ENCODE results near the gene SPATA18. TPM values are rescaled to one million over a fixed set of nuclear protein-coding genes. Genes with fewer than 3 reads are reported as not detected.

Gene SPATA18
- total RNA-seq, 2 experiments from 2014 or later: 0.26 to 0.34 TPM

DNA sequence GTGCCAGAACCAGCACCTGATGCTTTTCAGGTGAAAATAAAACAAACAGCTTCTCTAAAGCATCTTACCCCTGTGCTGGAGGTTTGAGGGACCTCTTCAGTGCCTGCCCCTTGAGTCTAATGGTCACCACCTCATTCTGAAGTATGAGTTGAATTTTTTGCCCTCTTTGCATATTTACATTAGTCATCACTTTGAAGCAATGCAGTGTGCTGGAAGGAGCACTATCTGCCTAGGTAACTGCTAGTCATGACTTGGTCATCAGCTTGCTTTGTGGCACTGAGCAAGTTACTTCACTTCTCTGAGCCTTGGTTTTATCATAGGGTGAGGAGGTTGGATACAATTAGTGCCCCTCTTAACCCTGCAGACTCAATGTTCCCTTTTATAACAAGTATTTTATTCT is 44.9 kb downstream of the SPATA18 start:
- no peak overlapping the region for H3K4me3 Mint-ChIP-seq
- H3K4me1 Mint-ChIP-seq (ENCODE audit: low read depth): no peaks in the 10 kb centered on the region
- H3K36me3 Mint-ChIP-seq (ENCODE audit: low read depth): no peaks in the 10 kb centered on the region
- ChIA-PET CTCF (interaction anchor here (1.2 kb wide), 1 partner anchor 13 kb away, joined by 4 read pairs; no protein-coding TSS in a partner anchor), POLR2A (no interaction called here)
- H3K9me3 Mint-ChIP-seq (ENCODE audit: insufficient read depth): no peaks in the 10 kb centered on the region
- ATAC-seq: no peak
- no peak overlapping the region for H3K27ac Mint-ChIP-seq
- peaks cover 4% of the 10 kb centered on the region for H3K27me3 Mint-ChIP-seq (ENCODE audit: low read depth)
- DNase-seq: no peak

DNA sequence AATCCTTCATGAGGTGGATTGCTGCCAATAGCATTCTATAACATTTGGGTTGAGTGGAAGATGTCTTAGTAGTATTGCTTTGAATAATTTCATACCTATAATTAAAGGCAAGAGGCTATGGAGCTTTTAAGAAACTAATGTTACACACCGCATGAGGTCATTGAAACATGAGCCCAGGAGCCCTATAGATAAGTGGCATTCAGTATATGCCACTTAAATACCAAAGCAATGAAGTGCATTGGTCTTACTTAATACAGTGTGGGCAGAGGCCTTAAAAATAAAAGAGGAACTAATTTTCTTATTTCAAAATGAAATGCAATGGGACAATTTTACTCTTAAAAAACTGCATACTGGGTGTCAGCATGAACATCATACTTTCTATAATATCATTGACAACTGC is 47.5 kb downstream of the SPATA18 start:
- no peak overlapping the region for H3K4me3 Mint-ChIP-seq
- peaks cover 2% of the 10 kb centered on the region for H3K27me3 Mint-ChIP-seq (ENCODE audit: low read depth)
- ChIA-PET CTCF (no interaction called here), POLR2A (no interaction called here)
- no peaks in the 10 kb centered on the region for H3K4me1 Mint-ChIP-seq (ENCODE audit: low read depth)
- no peaks in the 10 kb centered on the region for H3K9me3 Mint-ChIP-seq (ENCODE audit: insufficient read depth)
- no peak overlapping the region for H3K27ac Mint-ChIP-seq
- ATAC-seq: no peak
- H3K36me3 Mint-ChIP-seq (ENCODE audit: low read depth): no peaks in the 10 kb centered on the region
- no peak for DNase-seq

DNA sequence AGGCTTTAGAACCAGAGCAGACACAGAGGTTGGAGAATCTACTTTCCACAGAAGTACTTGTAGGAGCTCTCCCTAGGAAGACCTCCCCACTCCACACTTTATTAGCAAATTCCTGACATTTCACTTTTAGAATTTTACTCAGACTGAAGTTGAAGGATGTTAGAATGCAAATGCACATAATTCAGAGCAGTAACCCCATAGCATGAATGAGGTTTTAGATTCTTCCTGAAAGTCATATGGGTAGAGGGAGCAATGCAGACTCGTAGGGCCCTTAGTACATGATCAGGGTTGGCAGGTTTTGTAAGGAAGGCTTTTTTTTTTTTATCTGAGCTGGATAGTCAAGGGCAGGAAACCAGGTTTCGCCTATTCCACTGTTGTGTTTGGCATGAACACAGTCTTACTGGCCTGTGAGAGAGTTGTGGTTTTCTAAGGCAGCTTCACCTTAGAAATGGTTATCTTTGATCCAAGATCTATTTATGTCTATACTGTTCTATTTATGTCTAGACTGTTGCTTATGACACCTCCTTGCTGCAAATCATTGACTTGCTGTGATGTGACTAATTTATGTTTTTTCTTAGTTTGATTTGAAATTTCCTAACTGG is 48.9 kb downstream of the SPATA18 start:
- ATAC-seq: no peak
- POLR2A ChIA-PET: no interaction called here

DNA sequence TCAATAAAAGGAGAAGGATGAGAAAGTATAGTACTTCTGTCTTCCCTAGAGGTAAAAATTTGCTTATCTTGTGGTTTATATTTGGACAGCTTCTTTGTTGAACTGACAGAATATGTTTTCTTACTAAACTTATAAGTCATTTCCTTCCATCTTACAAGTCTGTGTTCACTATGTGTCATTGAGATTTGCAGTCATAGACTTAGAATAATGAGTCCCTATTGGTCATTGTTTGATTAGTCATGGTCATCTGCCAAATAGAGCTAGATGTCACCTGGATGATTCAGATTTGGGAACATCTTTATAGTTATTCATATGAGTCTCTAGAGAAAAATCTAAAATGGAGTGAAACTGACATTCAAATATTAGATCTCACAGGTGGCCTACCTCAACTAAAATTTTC is 51.5 kb downstream of the SPATA18 start:
- Mint-ChIP-seq H3K27me3 (ENCODE audit: low read depth) (peaks cover 2% of the 10 kb centered on the region), H3K9me3 (ENCODE audit: insufficient read depth) (no peaks in the 10 kb centered on the region)
- DNase-seq: no peak

More for the DNA sequence above, 48.9 kb downstream of the SPATA18 start:
- Mint-ChIP-seq H3K4me3 (no peak overlapping the region), H3K36me3 (ENCODE audit: low read depth) (no peaks in the 10 kb centered on the region), H3K4me1 (ENCODE audit: low read depth) (no peaks in the 10 kb centered on the region), H3K27me3 (ENCODE audit: low read depth) (peaks cover 2% of the 10 kb centered on the region), H3K27ac (no peak overlapping the region), H3K9me3 (ENCODE audit: insufficient read depth) (no peaks in the 10 kb centered on the region)
- CTCF ChIA-PET: no interaction called here
- no peak for DNase-seq

DNA sequence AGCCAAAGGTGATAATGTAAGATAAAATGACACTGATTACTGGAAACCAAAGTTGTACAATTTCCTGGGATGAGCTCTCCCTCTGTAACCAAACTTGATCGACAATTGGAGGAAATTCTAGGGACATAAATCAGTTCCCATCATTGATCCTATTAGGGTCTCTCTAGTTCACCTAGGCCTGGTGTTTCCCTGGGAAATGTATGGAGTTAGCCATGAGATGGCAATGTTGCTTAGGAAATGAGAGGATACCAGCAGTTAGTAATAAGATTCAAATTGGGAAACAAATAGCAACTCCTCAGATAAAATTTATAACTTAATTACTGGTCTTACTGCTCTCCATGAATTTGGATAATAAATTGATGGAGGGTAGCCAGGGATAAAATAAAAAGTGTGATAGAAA is 52.2 kb downstream of the SPATA18 start:
- no peaks in the 10 kb centered on the region for H3K36me3 Mint-ChIP-seq (ENCODE audit: low read depth)

More for the DNA sequence above, 51.5 kb downstream of the SPATA18 start:
- ChIA-PET CTCF (no interaction called here), POLR2A (no interaction called here)
- no peak for ATAC-seq
- Mint-ChIP-seq H3K36me3 (ENCODE audit: low read depth) (no peaks in the 10 kb centered on the region), H3K27ac (no peak overlapping the region), H3K4me1 (ENCODE audit: low read depth) (no peaks in the 10 kb centered on the region), H3K4me3 (no peak overlapping the region)

DNA sequence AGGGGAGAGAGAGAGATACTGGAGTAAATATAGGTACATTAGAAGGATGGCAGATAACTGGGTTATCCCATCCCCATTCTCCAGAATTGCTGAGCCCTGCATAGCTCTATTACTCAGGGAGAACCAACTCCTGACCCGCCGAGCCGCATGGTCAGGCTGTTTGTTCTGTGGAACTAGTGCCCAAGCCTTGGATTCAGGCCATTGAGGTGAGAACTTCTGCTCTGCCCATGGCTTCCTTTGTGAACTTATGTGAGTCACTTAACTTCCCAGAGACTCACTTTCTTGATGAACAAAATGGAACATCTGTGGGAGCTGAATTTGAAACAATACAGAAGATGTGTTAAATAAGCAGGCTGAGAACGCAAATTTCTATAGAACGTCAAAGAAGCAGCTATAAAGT is 54.2 kb downstream of the SPATA18 start:
- no peaks in the 10 kb centered on the region for H3K27me3 Mint-ChIP-seq (ENCODE audit: low read depth)
- POLR2A ChIA-PET: no interaction called here

More for the DNA sequence above, 52.2 kb downstream of the SPATA18 start:
- Mint-ChIP-seq H3K9me3 (ENCODE audit: insufficient read depth) (no peaks in the 10 kb centered on the region), H3K27me3 (ENCODE audit: low read depth) (peaks cover 2% of the 10 kb centered on the region), H3K4me3 (no peak overlapping the region), H3K27ac (no peak overlapping the region), H3K4me1 (ENCODE audit: low read depth) (no peaks in the 10 kb centered on the region)
- DNase-seq (no peak), ATAC-seq (no peak)
- ChIA-PET CTCF (no interaction called here), POLR2A (no interaction called here)

DNA sequence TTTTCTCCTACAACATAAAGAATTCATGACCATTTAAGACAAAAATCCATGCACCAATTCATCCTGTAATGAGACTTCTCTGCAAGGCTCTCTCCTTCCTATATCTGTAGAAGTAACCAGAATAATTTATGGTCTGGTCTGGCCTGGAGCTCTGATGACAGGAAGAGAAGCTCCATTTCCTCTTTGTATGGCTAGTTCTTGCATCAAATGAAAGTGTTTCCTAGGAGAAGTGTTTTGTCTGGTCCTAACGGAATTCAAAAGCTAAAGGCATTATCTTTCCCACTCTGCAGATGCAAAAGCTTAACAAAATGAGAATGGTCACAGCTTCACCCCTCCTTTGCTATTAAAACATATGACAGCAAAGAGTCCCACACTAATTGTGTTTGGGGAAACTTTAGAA is 55.1 kb downstream of the SPATA18 start:
- no peaks in the 10 kb centered on the region for H3K9me3 Mint-ChIP-seq (ENCODE audit: insufficient read depth)
- H3K4me1 Mint-ChIP-seq (ENCODE audit: low read depth): no peaks in the 10 kb centered on the region
- ATAC-seq: no peak
- CTCF ChIA-PET: no interaction called here
- no peak overlapping the region for H3K4me3 Mint-ChIP-seq
- H3K27me3 Mint-ChIP-seq (ENCODE audit: low read depth): no peaks in the 10 kb centered on the region
- no peak overlapping the region for H3K27ac Mint-ChIP-seq
- H3K36me3 Mint-ChIP-seq (ENCODE audit: low read depth): no peaks in the 10 kb centered on the region
- no peak for DNase-seq
- POLR2A ChIA-PET: interaction anchor here (0.6 kb wide), 1 partner anchor 37 kb away, joined by 3 read pairs; no protein-coding TSS in a partner anchor

More for the DNA sequence above, 54.2 kb downstream of the SPATA18 start:
- H3K27ac Mint-ChIP-seq: no peak overlapping the region
- H3K36me3 Mint-ChIP-seq (ENCODE audit: low read depth): no peaks in the 10 kb centered on the region
- H3K4me1 Mint-ChIP-seq (ENCODE audit: low read depth): no peaks in the 10 kb centered on the region
- ATAC-seq (no peak), DNase-seq (no peak)
- no peaks in the 10 kb centered on the region for H3K9me3 Mint-ChIP-seq (ENCODE audit: insufficient read depth)
- H3K4me3 Mint-ChIP-seq: no peak overlapping the region
- CTCF ChIA-PET: no interaction called here

DNA sequence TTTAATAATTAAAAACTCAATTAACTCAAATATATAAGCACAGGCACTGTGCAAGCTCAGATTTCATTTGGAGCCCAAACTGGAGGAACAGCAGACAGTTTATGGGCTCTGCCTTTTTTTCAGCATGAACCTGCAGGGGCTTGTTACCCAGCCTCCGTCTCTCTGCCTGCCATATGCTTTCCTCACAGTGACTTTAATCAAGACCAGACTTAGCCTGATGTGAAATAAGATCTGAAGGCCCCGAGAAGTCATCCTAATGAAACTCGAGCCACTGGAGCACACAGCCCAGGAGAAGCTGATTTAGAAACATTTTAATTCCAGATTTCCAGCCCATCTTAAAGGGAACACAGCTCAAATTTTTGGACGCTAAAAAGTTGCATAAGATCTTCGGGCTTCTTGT is 55.6 kb downstream of the SPATA18 start:
- Mint-ChIP-seq H3K27me3 (ENCODE audit: low read depth) (no peaks in the 10 kb centered on the region), H3K36me3 (ENCODE audit: low read depth) (no peaks in the 10 kb centered on the region), H3K9me3 (ENCODE audit: insufficient read depth) (no peaks in the 10 kb centered on the region), H3K4me3 (no peak overlapping the region), H3K4me1 (ENCODE audit: low read depth) (no peaks in the 10 kb centered on the region), H3K27ac (no peak overlapping the region)
- DNase-seq (no peak), ATAC-seq (no peak)
- ChIA-PET CTCF (no interaction called here), POLR2A (no interaction called here)

DNA sequence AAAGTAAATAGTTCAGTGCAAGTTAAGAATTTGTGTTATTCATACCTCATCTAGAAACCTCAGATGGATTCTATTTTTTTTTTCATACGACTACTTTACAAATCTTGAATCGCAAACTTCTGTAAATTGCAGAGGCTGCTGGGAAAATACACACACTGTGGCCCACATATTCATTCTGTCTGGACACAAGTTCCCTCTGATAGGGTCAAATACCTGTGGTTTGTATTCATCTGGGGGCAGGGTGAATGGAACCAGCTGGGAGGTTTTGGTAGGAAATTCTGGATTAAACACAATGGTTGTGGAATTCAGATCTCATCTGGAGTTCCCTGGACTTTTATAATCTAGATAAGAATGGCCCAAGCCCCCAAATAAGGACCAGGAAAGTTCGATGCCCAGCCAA is 56.2 kb downstream of the SPATA18 start:
- H3K9me3 Mint-ChIP-seq (ENCODE audit: insufficient read depth): no peaks in the 10 kb centered on the region
- H3K4me1 Mint-ChIP-seq (ENCODE audit: low read depth): no peaks in the 10 kb centered on the region
- CTCF ChIA-PET: no interaction called here
- H3K4me3 Mint-ChIP-seq: no peak overlapping the region
- no peak overlapping the region for H3K27ac Mint-ChIP-seq
- ATAC-seq (no peak), DNase-seq (no peak)
- POLR2A ChIA-PET: no interaction called here
- no peaks in the 10 kb centered on the region for H3K36me3 Mint-ChIP-seq (ENCODE audit: low read depth)
- H3K27me3 Mint-ChIP-seq (ENCODE audit: low read depth): no peaks in the 10 kb centered on the region

DNA sequence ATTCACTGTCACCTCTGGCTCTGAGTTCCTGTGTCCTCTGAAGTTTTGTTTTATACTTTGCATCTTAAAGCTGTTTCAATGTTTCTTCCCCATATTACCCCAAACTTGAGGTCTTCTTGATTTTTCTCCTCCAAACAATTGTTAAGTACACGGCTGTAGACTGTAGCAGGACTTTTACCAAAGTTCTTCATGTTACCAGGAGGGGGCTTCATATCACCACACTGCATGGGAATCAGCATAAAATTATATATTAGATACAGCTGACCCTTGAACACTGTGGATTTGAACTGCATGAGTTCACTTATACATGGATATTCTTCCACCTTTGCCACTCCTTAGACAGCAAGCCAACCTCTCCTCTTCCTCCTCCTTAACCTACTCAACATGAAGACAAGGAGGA is 56.6 kb downstream of the SPATA18 start:
- ChIA-PET POLR2A (no interaction called here), CTCF (no interaction called here)
- no peak for ATAC-seq
- H3K4me1 Mint-ChIP-seq (ENCODE audit: low read depth): no peaks in the 10 kb centered on the region
- no peak overlapping the region for H3K4me3 Mint-ChIP-seq
- no peaks in the 10 kb centered on the region for H3K27me3 Mint-ChIP-seq (ENCODE audit: low read depth)
- H3K36me3 Mint-ChIP-seq (ENCODE audit: low read depth): no peaks in the 10 kb centered on the region
- H3K9me3 Mint-ChIP-seq (ENCODE audit: insufficient read depth): no peaks in the 10 kb centered on the region
- H3K27ac Mint-ChIP-seq: no peak overlapping the region
- DNase-seq: no peak

DNA sequence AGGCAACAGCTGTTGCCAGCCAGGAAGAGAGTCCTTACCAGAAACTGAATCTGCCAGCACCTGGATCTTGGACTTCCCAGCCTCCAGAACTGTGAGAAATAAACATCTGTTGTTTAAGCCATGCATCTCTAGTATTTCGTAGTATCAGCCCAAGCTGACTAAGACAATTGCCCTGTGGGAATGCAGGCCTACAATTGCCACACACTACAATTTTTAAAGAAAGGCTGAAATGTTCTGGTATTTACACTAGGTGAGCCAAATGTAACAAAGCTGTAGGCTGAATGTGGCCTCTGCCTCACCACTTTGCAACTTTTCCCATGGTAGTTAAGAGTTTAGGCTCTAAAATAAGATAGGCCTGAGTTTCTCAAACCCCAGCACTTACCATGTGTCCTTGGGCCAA is 59.1 kb downstream of the SPATA18 start:
- Mint-ChIP-seq H3K4me3 (no peak overlapping the region), H3K4me1 (ENCODE audit: low read depth) (no peaks in the 10 kb centered on the region), H3K27ac (no peak overlapping the region), H3K36me3 (ENCODE audit: low read depth) (no peaks in the 10 kb centered on the region), H3K27me3 (ENCODE audit: low read depth) (no peaks in the 10 kb centered on the region), H3K9me3 (ENCODE audit: insufficient read depth) (no peaks in the 10 kb centered on the region)
- DNase-seq (no peak), ATAC-seq (no peak)
- CTCF ChIA-PET: no interaction called here
- POLR2A ChIA-PET: interaction anchor here (1.1 kb wide), 1 partner anchor 35 kb away, joined by 3 read pairs; no protein-coding TSS in a partner anchor

DNA sequence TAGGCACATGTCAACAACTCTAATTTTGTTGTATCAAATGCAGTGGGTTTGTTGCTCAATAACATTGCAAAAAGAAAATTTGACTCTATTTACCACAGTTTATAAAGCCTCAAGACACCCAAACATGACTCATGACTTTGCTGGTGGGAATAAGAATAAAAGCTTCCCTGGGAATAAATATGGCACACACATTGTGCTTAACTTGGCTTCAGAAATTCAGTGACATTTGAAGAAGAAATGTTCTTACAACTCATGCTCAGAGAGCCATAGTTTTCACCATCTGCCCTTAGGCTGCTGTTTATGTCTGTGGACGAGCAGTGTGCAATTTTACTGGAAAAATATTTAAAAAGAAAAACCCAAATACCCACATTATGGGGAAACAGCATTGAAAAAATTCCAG is 60.9 kb downstream of the SPATA18 start:
- Mint-ChIP-seq H3K27ac (no peak overlapping the region), H3K4me1 (ENCODE audit: low read depth) (no peaks in the 10 kb centered on the region), H3K4me3 (no peak overlapping the region), H3K36me3 (ENCODE audit: low read depth) (no peaks in the 10 kb centered on the region), H3K27me3 (ENCODE audit: low read depth) (no peaks in the 10 kb centered on the region), H3K9me3 (ENCODE audit: insufficient read depth) (no peaks in the 10 kb centered on the region)
- no peak for ATAC-seq
- ChIA-PET CTCF (interaction anchor here (0.6 kb wide), 1 partner anchor 264 kb away, joined by 3 read pairs; no protein-coding TSS in a partner anchor), POLR2A (no interaction called here)
- no peak for DNase-seq

DNA sequence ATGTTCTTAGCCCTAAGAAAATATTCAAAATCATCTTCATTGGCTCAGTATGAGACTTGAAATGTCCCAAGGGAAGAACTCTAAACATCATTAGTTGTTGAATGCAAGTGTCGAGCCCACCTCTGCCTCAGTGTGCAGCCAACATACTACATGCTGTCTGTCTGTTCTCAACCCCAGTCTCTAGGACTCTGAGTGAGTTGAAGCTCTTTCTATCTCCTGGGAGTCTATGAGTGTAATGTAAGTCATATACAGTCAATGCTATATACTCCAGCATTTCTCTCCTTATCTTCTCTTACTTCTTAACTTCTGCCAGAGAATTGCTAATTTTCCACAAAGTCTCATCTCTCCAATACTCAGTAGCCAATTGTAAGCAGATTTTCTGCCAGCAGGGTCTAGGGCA is 61.3 kb downstream of the SPATA18 start:
- CTCF ChIA-PET: no interaction called here
- no peak for DNase-seq
- Mint-ChIP-seq H3K4me3 (no peak overlapping the region), H3K27ac (no peak overlapping the region), H3K9me3 (ENCODE audit: insufficient read depth) (no peaks in the 10 kb centered on the region), H3K27me3 (ENCODE audit: low read depth) (no peaks in the 10 kb centered on the region), H3K36me3 (ENCODE audit: low read depth) (no peaks in the 10 kb centered on the region), H3K4me1 (ENCODE audit: low read depth) (no peaks in the 10 kb centered on the region)
- POLR2A ChIA-PET: no interaction called here
- no peak for ATAC-seq

All from activated CD8-positive, alpha-beta T cell treated with anti-CD3 and anti-CD28 coated beads, Interleukin-2, amount 10 ng/mL, durations not matched to agents 7 days and 5 days (primary cell).